Suprapubic skin (tissue), 4 donors: ENCODE results near the gene RIT1. TPM values are rescaled to one million over a fixed set of nuclear protein-coding genes. Genes with fewer than 3 reads are reported as not detected.

ENCODE experiments used
- DNase-seq, 2 donors: peaks; one replicate each; pipeline ENCODE4 v3.0.0-alpha.2; 2019; ENCODE audit warnings: low spot score in 2 of 2
- H3K27ac ChIP-seq: fragments of 200-600 bp; sonication (generic); one replicate; pipeline ENCODE4 v1.5.1; 2019
- H3K27me3 ChIP-seq: fragments of 200-600 bp; sonication (generic); one replicate; pipeline ENCODE4 v1.5.1; 2019
- H3K36me3 ChIP-seq: fragments of 200-600 bp; sonication (generic); one replicate; pipeline ENCODE4 v1.5.1; 2019
- H3K4me1 ChIP-seq: fragments of 200-600 bp; sonication (generic); one replicate; pipeline ENCODE4 v1.5.1; 2019
- H3K4me3 ChIP-seq: fragments of 200-600 bp; sonication (generic); one replicate; pipeline ENCODE4 v1.5.1; 2019; ENCODE audit warnings: mild to moderate bottlenecking
- H3K9me3 ChIP-seq: fragments of 200-600 bp; sonication (generic); one replicate; pipeline ENCODE4 v1.5.1; 2019
- CTCF ChIP-seq, 2 donors: fragments of 200-600 bp in 1 of 2; fragments of 450-650 bp in 1 of 2; sonication (generic) in 1 of 2; IDR thresholded peaks; one replicate each; pipeline ENCODE4 v1.5.1; 2016 to 2019; ENCODE audit warnings: antibody characterized with exemption in 2 of 2, mild to moderate bottlenecking in 1 of 2, moderate library complexity in 1 of 2
- EP300 ChIP-seq: sonication (generic); formaldehyde crosslinking; IDR thresholded peaks from one replicate; pipeline ENCODE4 v1.6.1; 2017; ENCODE audit warnings: antibody characterized with exemption
- POLR2A ChIP-seq, 2 donors: fragments of 450-650 bp; IDR thresholded peaks; one replicate each; pipeline ENCODE4 v1.6.1; 2017; ENCODE audit warnings: antibody characterized with exemption in 2 of 2, mild to moderate bottlenecking in 2 of 2, moderate library complexity in 2 of 2
- POLR2AphosphoS5 ChIP-seq, 3 donors: sonication (generic); formaldehyde crosslinking; IDR thresholded peaks; one replicate each; pipeline ENCODE4 v1.6.1; 2017; ENCODE audit warnings: antibody characterized with exemption in 3 of 3
- WGBS: methylation state at CpG from one replicate; pipeline ENCODE4 v1.1.5; 2018; 5-methylcytosine and 5-hydroxymethylcytosine counted together
- total RNA-seq, 4 donors: library from RNA; depleted of rRNA; stranded (reverse); fragments of >200 nt; gene quantifications; one replicate each; pipeline ENCODE4 v1.1.0, GENCODE V29; 2016

RIT1 gene
- total RNA-seq = 10 to 100 TPM; 18.1 to 30.8 (median 23.8) TPM

- TF ChIP-seq POLR2A (IDR thresholded peaks at IDR 0.05) (peak in 1 of 2 donors; percentile 55), EP300 (no peak), POLR2AphosphoS5 (IDR thresholded peaks at IDR 0.05) (peak in 1 of 3 donors; percentile 62)
- H3K36me3 ChIP-seq = peaks cover 66% of the 10 kb centered on the region
- WGBS = 6% methylated on average over 34 of the region's 34 CpGs
- peak within 1 kb of the TSS; percentile 77 for H3K4me3 ChIP-seq
- H3K4me1 ChIP-seq = peaks cover 22% of the 10 kb centered on the region
- peak within 1 kb of the TSS; percentile 93 for H3K27ac ChIP-seq
- no peaks in the 10 kb centered on the region for H3K9me3 ChIP-seq
- H3K27me3 ChIP-seq = no peaks in the 10 kb centered on the region
- peak; percentile 93 to 96 for DNase-seq
Measured at GRCh38 chr1:155911156-155912055, at the start of gene RIT1. TSS of gene RIT1 (minus strand) at chr1:155911349. CDS start at chr1:155910761, 588 bp downstream.

DNA sequence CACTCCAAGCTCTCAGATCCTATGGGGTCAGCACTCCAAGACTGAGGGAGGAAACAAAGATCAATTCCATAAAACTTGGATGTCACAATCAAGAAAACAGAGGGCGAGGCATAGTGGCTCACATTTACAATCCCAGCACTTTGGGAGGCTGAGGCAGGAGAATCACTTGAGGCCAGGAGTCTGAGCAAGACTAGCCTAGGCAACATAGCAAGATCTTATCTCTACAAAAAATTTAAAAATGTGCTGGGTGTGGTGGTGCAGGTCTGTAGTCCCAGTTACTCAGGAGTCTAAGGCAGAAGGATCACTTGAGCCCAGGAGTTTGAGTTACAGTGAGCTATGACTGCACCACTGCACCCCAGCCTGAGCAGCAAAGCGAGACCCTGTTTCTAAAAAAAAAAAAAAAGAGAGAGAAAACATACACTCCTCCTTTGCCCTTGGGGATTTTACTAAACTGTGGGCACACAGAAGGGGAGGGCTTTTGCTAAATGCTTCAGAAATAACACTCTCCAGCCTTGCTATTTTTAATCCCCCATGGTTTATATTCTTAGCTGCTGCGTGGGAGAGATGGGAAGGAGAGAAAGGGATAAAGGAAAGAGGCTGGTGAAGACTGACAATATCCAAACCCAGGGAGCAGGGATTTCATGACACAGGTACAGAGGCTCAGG, 49.1 kb upstream of the RIT1 start:
- Histone ChIP-seq H3K27ac (peak overlapping the region; percentile 31), H3K36me3 (peaks cover 98% of the 10 kb centered on the region), H3K27me3 (no peaks in the 10 kb centered on the region), H3K4me1 (peaks cover 20% of the 10 kb centered on the region), H3K4me3 (no peak overlapping the region), H3K9me3 (no peaks in the 10 kb centered on the region)
- no peak for DNase-seq
- 87% methylated on average over 3 of the region's 3 CpGs for WGBS
- TF ChIP-seq POLR2A (IDR thresholded peaks at IDR 0.05) (no peak), CTCF (IDR thresholded peaks at IDR 0.05) (no peak), POLR2AphosphoS5 (IDR thresholded peaks at IDR 0.05) (no peak), EP300 (no peak)

- Histone ChIP-seq H3K27ac (no peak overlapping the region), H3K4me1 (peaks cover 9% of the 10 kb centered on the region), H3K27me3 (no peaks in the 10 kb centered on the region), H3K4me3 (no peak overlapping the region), H3K9me3 (no peaks in the 10 kb centered on the region), H3K36me3 (peaks cover 95% of the 10 kb centered on the region)
- no peak for TF ChIP-seq EP300
- no peak for TF ChIP-seq POLR2AphosphoS5 (IDR thresholded peaks at IDR 0.05)
- no peak for TF ChIP-seq POLR2A (IDR thresholded peaks at IDR 0.05)
- no peak for TF ChIP-seq CTCF (IDR thresholded peaks at IDR 0.05)
- DNase-seq = no peak
- 88% methylated on average over 12 of the region's 12 CpGs for WGBS
Measured at GRCh38 chr1:155957411-155957915, 46.3 kb upstream of the RIT1 start.

DNA sequence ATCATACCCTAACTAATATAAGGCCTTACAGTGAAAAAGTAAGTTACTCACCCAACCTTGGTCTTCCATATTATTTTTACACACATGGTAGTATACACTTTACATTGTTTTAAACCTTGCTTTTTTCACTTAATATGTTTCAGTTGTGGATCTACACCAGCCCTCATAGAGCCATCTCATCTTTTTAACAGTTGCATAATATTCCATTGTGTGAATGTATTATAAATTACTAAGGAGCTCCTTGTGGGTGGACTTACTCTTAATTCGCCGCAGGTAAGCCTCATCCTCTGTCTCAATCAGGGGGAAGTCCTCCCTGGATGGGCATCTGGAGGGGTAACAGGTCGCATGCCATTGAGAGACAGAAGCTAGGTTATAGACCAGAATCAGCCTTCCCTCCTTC, 43.5 kb upstream of the RIT1 start:
- Histone ChIP-seq H3K4me1 (no peaks in the 10 kb centered on the region), H3K9me3 (no peaks in the 10 kb centered on the region), H3K27ac (no peak overlapping the region), H3K27me3 (no peaks in the 10 kb centered on the region), H3K4me3 (no peak overlapping the region), H3K36me3 (peaks cover 95% of the 10 kb centered on the region)
- TF ChIP-seq CTCF (IDR thresholded peaks at IDR 0.05) (no peak), EP300 (no peak), POLR2A (IDR thresholded peaks at IDR 0.05) (no peak), POLR2AphosphoS5 (IDR thresholded peaks at IDR 0.05) (no peak)
- 95% methylated on average over 3 of the region's 3 CpGs for WGBS
- no peak for DNase-seq

- TF ChIP-seq EP300 (no peak), CTCF (IDR thresholded peaks at IDR 0.05) (no peak), POLR2AphosphoS5 (IDR thresholded peaks at IDR 0.05) (no peak), POLR2A (IDR thresholded peaks at IDR 0.05) (no peak)
- H3K4me1 ChIP-seq = no peaks in the 10 kb centered on the region
- H3K27ac ChIP-seq = no peak overlapping the region
- H3K36me3 ChIP-seq = peaks cover 96% of the 10 kb centered on the region
- no peak overlapping the region for H3K4me3 ChIP-seq
- H3K27me3 ChIP-seq = no peaks in the 10 kb centered on the region
- DNase-seq = no peak
- no peaks in the 10 kb centered on the region for H3K9me3 ChIP-seq
- WGBS = 84% methylated on average over 10 of the region's 13 CpGs
Measured at GRCh38 chr1:155952505-155952890, 41.3 kb upstream of the RIT1 start.
